WI38 (cell line): ENCODE data around the gene CYP26C1.

Experiments
- H3K4me3 ChIP-seq: 2 replicates; pipeline ENCODE4 v1.5.1; 2011; ENCODE audit warnings: low read depth, mild to moderate bottlenecking, control low read depth, low read length
- TF ChIP-seq, protein P1 (sequence below): IDR thresholded peaks from 2 replicates; pipeline ENCODE4 v1.5.1; 2012; ENCODE audit warnings: low read depth, mild to moderate bottlenecking, control low read depth, low read length

Gene CYP26C1, protein sequence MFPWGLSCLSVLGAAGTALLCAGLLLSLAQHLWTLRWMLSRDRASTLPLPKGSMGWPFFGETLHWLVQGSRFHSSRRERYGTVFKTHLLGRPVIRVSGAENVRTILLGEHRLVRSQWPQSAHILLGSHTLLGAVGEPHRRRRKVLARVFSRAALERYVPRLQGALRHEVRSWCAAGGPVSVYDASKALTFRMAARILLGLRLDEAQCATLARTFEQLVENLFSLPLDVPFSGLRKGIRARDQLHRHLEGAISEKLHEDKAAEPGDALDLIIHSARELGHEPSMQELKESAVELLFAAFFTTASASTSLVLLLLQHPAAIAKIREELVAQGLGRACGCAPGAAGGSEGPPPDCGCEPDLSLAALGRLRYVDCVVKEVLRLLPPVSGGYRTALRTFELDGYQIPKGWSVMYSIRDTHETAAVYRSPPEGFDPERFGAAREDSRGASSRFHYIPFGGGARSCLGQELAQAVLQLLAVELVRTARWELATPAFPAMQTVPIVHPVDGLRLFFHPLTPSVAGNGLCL

DNA sequence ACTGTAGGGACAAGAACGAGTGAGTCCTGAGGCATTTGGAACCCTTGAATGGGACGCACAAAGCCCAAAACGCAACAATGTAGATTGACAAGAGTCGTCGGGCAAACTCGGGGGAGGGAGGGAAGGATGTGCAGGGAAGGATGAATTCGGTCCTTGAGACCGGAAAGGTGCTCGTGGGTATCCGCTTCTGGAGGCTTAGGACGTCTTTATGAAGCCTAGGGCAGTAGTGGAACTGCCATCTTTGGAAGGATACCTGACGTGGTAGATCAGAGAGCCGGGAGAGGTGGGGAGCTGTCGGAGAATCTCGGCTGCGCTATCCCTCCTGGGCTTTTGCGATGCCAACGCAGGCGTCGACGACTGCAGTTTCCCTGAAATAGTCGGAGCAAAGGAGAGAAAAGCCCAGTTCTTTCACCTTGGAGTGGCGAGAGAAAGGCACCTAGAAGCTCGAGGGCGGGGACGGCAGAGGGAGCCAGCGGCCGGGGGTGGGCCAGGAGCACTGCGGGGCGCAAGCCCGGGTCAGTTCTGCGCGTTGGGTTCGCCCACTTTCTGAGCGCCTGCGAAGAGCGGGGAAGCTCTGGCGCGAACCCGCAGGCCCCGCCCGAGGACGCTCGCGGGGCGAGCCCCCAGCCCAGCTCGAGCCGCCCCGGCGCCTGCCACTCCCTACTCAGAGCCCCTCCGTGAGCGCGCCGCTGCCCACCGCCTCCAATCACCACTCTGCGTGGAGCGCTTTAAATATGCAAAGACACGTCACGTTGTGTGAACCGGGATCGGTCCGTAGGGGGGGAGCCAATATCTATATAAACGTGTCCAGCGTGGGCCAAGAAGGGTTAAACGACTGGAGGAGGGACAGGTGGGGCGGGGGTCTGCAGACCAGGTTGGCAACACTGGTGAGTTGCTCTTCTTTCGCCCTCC lies at the start of gene CYP26C1:
Gene CYP26C1 (plus strand): TSS at position 824 of the 912 bp plus-strand sequence. CDS start 466 bp downstream, outside the sequence.
- TF ChIP-seq, protein P1, sequence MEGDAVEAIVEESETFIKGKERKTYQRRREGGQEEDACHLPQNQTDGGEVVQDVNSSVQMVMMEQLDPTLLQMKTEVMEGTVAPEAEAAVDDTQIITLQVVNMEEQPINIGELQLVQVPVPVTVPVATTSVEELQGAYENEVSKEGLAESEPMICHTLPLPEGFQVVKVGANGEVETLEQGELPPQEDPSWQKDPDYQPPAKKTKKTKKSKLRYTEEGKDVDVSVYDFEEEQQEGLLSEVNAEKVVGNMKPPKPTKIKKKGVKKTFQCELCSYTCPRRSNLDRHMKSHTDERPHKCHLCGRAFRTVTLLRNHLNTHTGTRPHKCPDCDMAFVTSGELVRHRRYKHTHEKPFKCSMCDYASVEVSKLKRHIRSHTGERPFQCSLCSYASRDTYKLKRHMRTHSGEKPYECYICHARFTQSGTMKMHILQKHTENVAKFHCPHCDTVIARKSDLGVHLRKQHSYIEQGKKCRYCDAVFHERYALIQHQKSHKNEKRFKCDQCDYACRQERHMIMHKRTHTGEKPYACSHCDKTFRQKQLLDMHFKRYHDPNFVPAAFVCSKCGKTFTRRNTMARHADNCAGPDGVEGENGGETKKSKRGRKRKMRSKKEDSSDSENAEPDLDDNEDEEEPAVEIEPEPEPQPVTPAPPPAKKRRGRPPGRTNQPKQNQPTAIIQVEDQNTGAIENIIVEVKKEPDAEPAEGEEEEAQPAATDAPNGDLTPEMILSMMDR, result no peak
- no peak within 1 kb of the TSS for H3K4me3 ChIP-seq

DNA sequence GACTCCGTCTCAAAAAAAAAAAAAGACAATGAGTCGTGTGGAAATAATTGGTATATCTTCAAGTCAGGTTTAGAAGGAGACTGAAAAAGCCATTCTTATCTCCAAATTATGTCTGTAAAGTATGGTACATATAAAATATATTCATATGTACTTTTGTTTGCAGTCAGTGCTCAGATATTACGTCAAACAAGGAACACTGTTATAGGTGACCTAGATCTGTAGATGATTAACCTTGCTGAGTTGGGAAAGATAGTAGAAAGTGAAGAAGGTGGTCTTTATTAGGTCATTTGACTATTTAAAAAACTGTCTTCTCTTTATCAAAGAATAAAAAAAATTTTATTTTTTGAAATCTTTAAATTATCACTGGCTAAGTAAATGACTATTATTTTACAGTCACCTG lies 44.9 kb upstream of the CYP26C1 start:
- TF ChIP-seq, protein P1, result no peak
- H3K4me3 ChIP-seq, result no peak overlapping the region

DNA sequence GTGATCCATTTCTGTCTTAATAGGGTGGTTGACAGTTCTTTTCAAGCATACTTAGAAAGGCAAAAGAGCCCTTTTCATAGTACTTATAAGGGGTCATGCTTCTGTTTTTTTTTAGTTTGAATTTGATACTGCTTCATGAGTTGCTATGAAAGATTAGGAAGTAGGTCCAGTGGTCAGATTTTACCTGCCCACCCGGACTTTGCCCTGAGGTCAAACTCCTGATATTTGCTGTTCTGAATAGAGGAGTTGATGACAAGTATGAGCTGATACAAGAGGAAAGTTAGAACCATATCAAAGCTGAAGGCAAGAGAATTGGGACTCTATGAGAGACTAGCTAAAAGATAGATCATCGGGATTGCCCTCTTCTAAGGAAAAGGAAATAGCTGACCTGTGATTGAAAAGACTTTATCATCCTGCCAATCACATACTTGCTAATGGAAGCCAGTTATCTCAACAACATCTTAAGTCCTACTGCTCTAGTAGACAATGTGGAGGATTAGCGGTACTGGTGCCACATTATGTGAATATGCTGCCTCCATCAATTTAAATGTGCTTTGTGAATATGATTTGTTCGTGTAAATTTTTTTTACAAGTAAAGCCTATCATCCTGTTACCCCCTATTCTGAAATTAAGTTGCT lies 37.5 kb upstream of the CYP26C1 start:
- no peak overlapping the region for H3K4me3 ChIP-seq
- TF ChIP-seq, protein P1, result no peak

DNA sequence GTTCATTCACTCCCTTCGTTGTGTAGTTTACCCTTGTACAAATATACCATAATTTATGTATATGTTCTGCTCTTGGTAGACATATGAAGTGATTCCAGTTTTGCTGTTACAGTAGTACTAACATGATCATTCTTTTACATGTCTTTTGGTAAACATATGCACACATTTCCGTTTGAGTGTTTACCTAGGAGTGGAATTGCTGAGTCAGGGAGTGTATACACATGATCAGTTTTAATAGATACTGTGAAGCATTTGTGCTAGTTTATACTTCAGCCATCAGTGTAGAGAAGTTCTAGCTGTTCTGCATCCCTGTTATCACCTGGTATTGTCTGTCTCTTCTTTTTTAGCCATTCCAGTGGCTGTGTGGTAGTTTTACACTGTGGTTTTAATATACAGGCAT lies 34.5 kb upstream of the CYP26C1 start:
- TF ChIP-seq, protein P1, result no peak

DNA sequence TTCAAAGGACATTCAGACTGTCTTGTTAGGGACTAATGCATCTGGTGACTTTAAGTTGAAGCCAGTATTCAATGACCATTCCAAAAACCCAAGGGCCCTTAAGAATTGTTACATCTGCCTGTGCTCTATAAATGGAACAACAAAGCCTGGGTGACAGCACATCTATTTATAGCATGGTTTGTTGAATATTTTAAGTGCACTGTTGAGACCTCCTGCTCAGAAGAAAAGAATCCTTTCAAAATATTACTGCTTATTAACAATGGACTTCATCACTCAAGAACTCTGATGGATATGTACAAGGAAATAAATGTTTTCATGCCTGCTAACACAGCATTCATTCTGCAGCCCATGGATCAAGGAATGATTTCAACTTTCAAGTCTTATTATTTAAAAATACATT lies 33.1 kb upstream of the CYP26C1 start:
- no peak overlapping the region for H3K4me3 ChIP-seq
- TF ChIP-seq, protein P1, result no peak

More for the DNA sequence above, 34.5 kb upstream of the CYP26C1 start:
- no peak overlapping the region for H3K4me3 ChIP-seq

DNA sequence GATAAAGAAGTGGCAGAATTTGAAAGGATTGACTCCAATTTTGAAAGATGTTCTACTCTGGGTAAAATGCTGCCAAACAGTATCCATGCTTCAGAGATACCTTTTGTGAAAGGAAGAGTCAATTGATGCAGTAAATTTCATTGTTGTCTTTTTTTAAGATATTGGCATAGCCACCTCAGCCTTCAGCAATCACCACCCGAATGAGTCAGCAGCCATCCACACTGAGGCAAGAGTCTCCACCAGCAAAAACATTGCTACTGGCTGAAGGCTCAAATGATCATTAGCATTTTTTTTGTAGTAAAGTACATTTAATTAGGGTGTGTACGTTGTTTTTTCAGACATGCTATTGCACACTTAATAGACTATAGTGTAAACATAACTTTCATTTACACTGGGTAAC lies 31.7 kb upstream of the CYP26C1 start:
- no peak overlapping the region for H3K4me3 ChIP-seq
- TF ChIP-seq, protein P1, result no peak
